BLaER1 (cell line): ENCODE results near the gene PDGFC.

ENCODE experiments used
- H3K27ac ChIP-seq: shearing (Covaris generic); formaldehyde crosslinking; 2 replicates; pipeline ENCODE4 v1.8.1; 2022
- H3K27me3 ChIP-seq: shearing (Covaris generic); formaldehyde crosslinking; 2 replicates; pipeline ENCODE4 v1.8.1; 2022
- H3K36me3 ChIP-seq: shearing (Covaris generic); formaldehyde crosslinking; 2 replicates; pipeline ENCODE4 v1.8.1; 2022
- H3K4me1 ChIP-seq: shearing (Covaris generic); formaldehyde crosslinking; 2 replicates; pipeline ENCODE4 v1.8.1; 2022
- H3K4me2 ChIP-seq: shearing (Covaris generic); formaldehyde crosslinking; 2 replicates; pipeline ENCODE4 v1.8.1; 2022
- H3K4me3 ChIP-seq: shearing (Covaris generic); formaldehyde crosslinking; 2 replicates; pipeline ENCODE4 v1.8.1; 2022
- H3K9ac ChIP-seq: shearing (Covaris generic); formaldehyde crosslinking; 2 replicates; pipeline ENCODE4 v1.8.1; 2022
- H3K9me3 ChIP-seq: shearing (Covaris generic); formaldehyde crosslinking; 2 replicates; pipeline ENCODE4 v1.8.1; 2022
- H4K20me1 ChIP-seq: shearing (Covaris generic); formaldehyde crosslinking; 2 replicates; pipeline ENCODE4 v1.8.1; 2022
- Cebpa-rat ChIP-seq: shearing (Covaris generic); IDR thresholded peaks from 2 replicates; pipeline ENCODE4 v1.8.1; 2022

The PDGFC gene

GRCh38 chr4:156953001-156953400 is 18.6 kb downstream of the PDGFC start:
- Histone ChIP-seq H3K27me3 (no peaks in the 10 kb centered on the region), H3K4me3 (no peak overlapping the region), H3K9me3 (no peaks in the 10 kb centered on the region), H4K20me1 (no peaks in the 10 kb centered on the region), H3K36me3 (no peaks in the 10 kb centered on the region), H3K4me2 (no peak overlapping the region), H3K4me1 (no peaks in the 10 kb centered on the region), H3K27ac (no peak overlapping the region), H3K9ac (no peak overlapping the region)
- no peak for TF ChIP-seq Cebpa-rat

GRCh38 chr4:156952078-156952759 is 19.4 kb downstream of the PDGFC start:
- Histone ChIP-seq H3K27me3 (no peaks in the 10 kb centered on the region), H3K9ac (no peak overlapping the region), H3K4me1 (no peaks in the 10 kb centered on the region), H3K9me3 (no peaks in the 10 kb centered on the region), H3K4me2 (no peak overlapping the region), H3K27ac (no peak overlapping the region), H3K36me3 (no peaks in the 10 kb centered on the region), H4K20me1 (no peaks in the 10 kb centered on the region), H3K4me3 (no peak overlapping the region)
- no peak for TF ChIP-seq Cebpa-rat

- H4K20me1 ChIP-seq: no peaks in the 10 kb centered on the region
- H3K36me3 ChIP-seq: no peaks in the 10 kb centered on the region
- no peak overlapping the region for H3K4me2 ChIP-seq
- H3K27ac ChIP-seq: no peak overlapping the region
- H3K27me3 ChIP-seq: no peaks in the 10 kb centered on the region
- TF ChIP-seq Cebpa-rat: no peak
- no peaks in the 10 kb centered on the region for H3K4me1 ChIP-seq
- no peak overlapping the region for H3K9ac ChIP-seq
- no peak overlapping the region for H3K4me3 ChIP-seq
- H3K9me3 ChIP-seq: no peaks in the 10 kb centered on the region
These were observed 20.7 kb downstream of the PDGFC start for GRCh38 chr4:156950948-156951347.

GRCh38 chr4:156950090-156950489 is 21.5 kb downstream of the PDGFC start:
- no peak overlapping the region for H3K27ac ChIP-seq
- no peaks in the 10 kb centered on the region for H3K36me3 ChIP-seq
- no peak overlapping the region for H3K4me2 ChIP-seq
- H3K9ac ChIP-seq: no peak overlapping the region
- H4K20me1 ChIP-seq: no peaks in the 10 kb centered on the region
- TF ChIP-seq Cebpa-rat: no peak
- H3K9me3 ChIP-seq: no peaks in the 10 kb centered on the region
- H3K4me1 ChIP-seq: no peaks in the 10 kb centered on the region
- H3K4me3 ChIP-seq: no peak overlapping the region
- no peaks in the 10 kb centered on the region for H3K27me3 ChIP-seq

- no peaks in the 10 kb centered on the region for H3K36me3 ChIP-seq
- no peaks in the 10 kb centered on the region for H3K4me1 ChIP-seq
- H3K9ac ChIP-seq: no peak overlapping the region
- H3K27ac ChIP-seq: no peak overlapping the region
- no peak overlapping the region for H3K4me3 ChIP-seq
- H4K20me1 ChIP-seq: no peaks in the 10 kb centered on the region
- TF ChIP-seq Cebpa-rat: no peak
- H3K9me3 ChIP-seq: no peaks in the 10 kb centered on the region
- no peak overlapping the region for H3K4me2 ChIP-seq
- no peaks in the 10 kb centered on the region for H3K27me3 ChIP-seq
These were observed 22.2 kb downstream of the PDGFC start for GRCh38 chr4:156949373-156949814.

- H3K36me3 ChIP-seq: no peaks in the 10 kb centered on the region
- H3K9ac ChIP-seq: no peak overlapping the region
- no peaks in the 10 kb centered on the region for H3K9me3 ChIP-seq
- TF ChIP-seq Cebpa-rat: no peak
- no peaks in the 10 kb centered on the region for H3K27me3 ChIP-seq
- no peak overlapping the region for H3K4me3 ChIP-seq
- no peaks in the 10 kb centered on the region for H4K20me1 ChIP-seq
- no peaks in the 10 kb centered on the region for H3K4me1 ChIP-seq
- H3K4me2 ChIP-seq: no peak overlapping the region
- H3K27ac ChIP-seq: no peak overlapping the region
These were observed 22.9 kb downstream of the PDGFC start for GRCh38 chr4:156948738-156949137.

- H3K27ac ChIP-seq: no peak overlapping the region
- no peaks in the 10 kb centered on the region for H3K36me3 ChIP-seq
- no peaks in the 10 kb centered on the region for H3K9me3 ChIP-seq
- no peaks in the 10 kb centered on the region for H4K20me1 ChIP-seq
- H3K27me3 ChIP-seq: no peaks in the 10 kb centered on the region
- no peak for TF ChIP-seq Cebpa-rat
- no peak overlapping the region for H3K4me3 ChIP-seq
- H3K4me1 ChIP-seq: no peaks in the 10 kb centered on the region
- no peak overlapping the region for H3K9ac ChIP-seq
- H3K4me2 ChIP-seq: no peak overlapping the region
These were observed 23.5 kb downstream of the PDGFC start for GRCh38 chr4:156948133-156948532.

GRCh38 chr4:156946516-156947424 is 24.8 kb downstream of the PDGFC start:
- no peaks in the 10 kb centered on the region for H3K27me3 ChIP-seq
- TF ChIP-seq Cebpa-rat: no peak
- H3K4me2 ChIP-seq: no peak overlapping the region
- H4K20me1 ChIP-seq: no peaks in the 10 kb centered on the region
- no peaks in the 10 kb centered on the region for H3K9me3 ChIP-seq
- no peak overlapping the region for H3K27ac ChIP-seq
- H3K4me3 ChIP-seq: no peak overlapping the region
- no peaks in the 10 kb centered on the region for H3K36me3 ChIP-seq
- H3K9ac ChIP-seq: no peak overlapping the region
- no peaks in the 10 kb centered on the region for H3K4me1 ChIP-seq

GRCh38 chr4:156945532-156945931 is 26.1 kb downstream of the PDGFC start:
- Histone ChIP-seq H3K9ac (no peak overlapping the region), H3K27ac (no peak overlapping the region), H3K36me3 (no peaks in the 10 kb centered on the region), H4K20me1 (no peaks in the 10 kb centered on the region), H3K4me2 (no peak overlapping the region), H3K9me3 (no peaks in the 10 kb centered on the region), H3K4me1 (no peaks in the 10 kb centered on the region), H3K4me3 (no peak overlapping the region), H3K27me3 (no peaks in the 10 kb centered on the region)
- TF ChIP-seq Cebpa-rat: no peak

GRCh38 chr4:156942991-156943390 is 28.6 kb downstream of the PDGFC start:
- H3K36me3 ChIP-seq: no peaks in the 10 kb centered on the region
- no peak overlapping the region for H3K4me2 ChIP-seq
- no peak for TF ChIP-seq Cebpa-rat
- H3K27ac ChIP-seq: no peak overlapping the region
- no peaks in the 10 kb centered on the region for H3K27me3 ChIP-seq
- no peaks in the 10 kb centered on the region for H3K9me3 ChIP-seq
- H3K4me1 ChIP-seq: no peaks in the 10 kb centered on the region
- H4K20me1 ChIP-seq: no peaks in the 10 kb centered on the region
- no peak overlapping the region for H3K4me3 ChIP-seq
- no peak overlapping the region for H3K9ac ChIP-seq
